ENCODE results near the gene NFAM1.
A peak's percentile ranks its signal among the peaks of the same experiment; 100 is the strongest.

Gene NFAM1

DNA sequence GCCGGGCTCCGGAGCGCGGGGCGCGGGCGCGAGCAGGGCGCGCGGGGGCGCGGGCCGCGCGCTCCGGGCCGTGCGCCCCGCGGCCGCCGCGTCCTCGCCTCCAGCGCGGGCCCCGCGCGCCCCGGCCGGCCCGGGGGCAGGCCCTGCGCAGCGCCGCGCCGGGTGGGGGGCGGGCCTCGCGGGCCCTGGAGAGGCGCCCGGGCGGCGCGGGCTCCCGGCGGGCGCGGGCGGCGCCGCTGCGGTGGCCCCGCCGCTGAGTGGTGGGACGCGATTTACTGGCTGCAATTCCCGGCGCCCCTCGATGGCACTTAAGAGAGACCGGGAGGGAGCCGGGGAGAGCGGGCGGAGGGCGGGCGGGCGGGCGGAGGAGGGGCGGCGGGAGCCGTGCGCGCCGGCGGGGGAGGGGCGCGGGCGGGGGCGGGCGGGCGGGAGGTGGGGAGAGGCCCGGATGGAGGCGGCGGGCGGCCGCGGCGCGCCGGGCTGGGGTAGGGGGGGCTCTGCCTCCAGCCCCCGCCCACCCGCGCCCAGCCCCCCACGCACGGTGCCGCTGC lies 88.6 kb downstream of the NFAM1 start:
- Histone ChIP-seq H3K9ac (no peak overlapping the region), H3K4me2 (no peak overlapping the region), H3K27ac (no peak overlapping the region), H4K20me1 (ENCODE audit: insufficient read depth) (no peaks in the 10 kb centered on the region), H3K36me3 (ENCODE audit: insufficient read depth) (no peaks in the 10 kb centered on the region), H3K4me3 (IDR thresholded peaks at IDR 0.05; ENCODE audit: insufficient read depth, low read depth, low read length) (no peak overlapping the region), H3K79me2 (ENCODE audit: insufficient read depth, low read depth) (no peaks in the 10 kb centered on the region), H2AFZ (ENCODE audit: low read depth) (no peak overlapping the region), H3K27me3 (ENCODE audit: insufficient read depth, low read depth) (no peaks in the 10 kb centered on the region), H3K4me1 (ENCODE audit: low read depth, poor library complexity, severe bottlenecking) (peaks cover 5% of the 10 kb centered on the region)
- TF ChIP-seq, protein P1, sequence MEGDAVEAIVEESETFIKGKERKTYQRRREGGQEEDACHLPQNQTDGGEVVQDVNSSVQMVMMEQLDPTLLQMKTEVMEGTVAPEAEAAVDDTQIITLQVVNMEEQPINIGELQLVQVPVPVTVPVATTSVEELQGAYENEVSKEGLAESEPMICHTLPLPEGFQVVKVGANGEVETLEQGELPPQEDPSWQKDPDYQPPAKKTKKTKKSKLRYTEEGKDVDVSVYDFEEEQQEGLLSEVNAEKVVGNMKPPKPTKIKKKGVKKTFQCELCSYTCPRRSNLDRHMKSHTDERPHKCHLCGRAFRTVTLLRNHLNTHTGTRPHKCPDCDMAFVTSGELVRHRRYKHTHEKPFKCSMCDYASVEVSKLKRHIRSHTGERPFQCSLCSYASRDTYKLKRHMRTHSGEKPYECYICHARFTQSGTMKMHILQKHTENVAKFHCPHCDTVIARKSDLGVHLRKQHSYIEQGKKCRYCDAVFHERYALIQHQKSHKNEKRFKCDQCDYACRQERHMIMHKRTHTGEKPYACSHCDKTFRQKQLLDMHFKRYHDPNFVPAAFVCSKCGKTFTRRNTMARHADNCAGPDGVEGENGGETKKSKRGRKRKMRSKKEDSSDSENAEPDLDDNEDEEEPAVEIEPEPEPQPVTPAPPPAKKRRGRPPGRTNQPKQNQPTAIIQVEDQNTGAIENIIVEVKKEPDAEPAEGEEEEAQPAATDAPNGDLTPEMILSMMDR (conservative IDR thresholded peaks at IDR 0.05; ENCODE audit: low read depth, low read length), result no peak

DNA sequence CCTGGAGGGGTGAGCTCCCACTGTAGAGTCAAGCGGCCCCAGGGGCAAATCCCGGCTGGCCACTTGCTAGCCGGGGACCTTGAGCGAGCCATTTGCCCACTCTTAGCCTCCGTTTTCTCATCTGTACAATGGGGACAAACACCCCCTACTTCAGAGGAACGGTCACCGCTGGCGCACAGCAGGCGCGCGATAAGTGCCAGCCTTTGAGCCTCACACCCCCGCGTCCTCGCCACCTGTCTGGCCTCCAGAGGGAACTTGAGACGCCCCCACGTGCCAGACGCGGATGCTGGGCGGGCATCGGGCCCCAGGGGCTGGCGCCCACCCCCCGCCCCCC lies 89.1 kb downstream of the NFAM1 start:
- TF ChIP-seq, protein P1 (conservative IDR thresholded peaks at IDR 0.05; ENCODE audit: low read depth, low read length), result no peak
- no peaks in the 10 kb centered on the region for H3K27me3 ChIP-seq (ENCODE audit: insufficient read depth, low read depth)

DNA sequence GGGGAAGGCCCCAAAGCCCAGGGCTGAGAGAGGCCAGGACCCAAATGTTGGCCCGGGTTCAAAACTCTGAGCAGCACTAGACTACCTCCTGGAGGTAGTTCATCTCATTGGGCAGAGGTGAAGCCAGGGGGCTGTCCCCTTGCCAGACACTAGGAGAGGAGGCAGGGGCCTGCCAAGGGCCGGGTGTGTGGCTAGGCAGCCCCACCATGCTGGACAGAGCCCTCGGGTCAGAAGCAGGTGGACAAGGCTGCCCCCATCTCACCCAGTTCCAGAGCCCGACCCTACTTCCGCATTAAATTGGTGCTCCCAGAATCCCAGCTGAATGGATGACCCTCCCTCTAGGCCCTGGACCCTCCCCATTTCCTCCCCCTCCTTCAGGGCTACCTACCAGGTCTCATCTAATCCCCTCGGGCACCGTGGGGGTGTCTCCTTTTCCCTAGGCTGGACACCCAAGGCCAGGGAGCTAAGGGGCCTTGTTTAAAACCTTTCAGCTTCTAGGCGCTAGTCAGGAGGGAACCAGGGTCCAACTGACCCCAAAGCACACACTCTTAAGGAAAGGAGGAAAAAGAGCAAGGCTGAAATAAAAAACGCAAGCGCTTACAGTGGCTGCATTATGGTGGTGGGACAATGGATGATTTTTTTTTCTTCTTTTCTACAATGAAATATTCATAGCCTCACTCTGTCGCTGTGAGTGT lies 89.6 kb downstream of the NFAM1 start:
- H3K4me3 ChIP-seq (IDR thresholded peaks at IDR 0.05; ENCODE audit: insufficient read depth, low read depth, low read length), result no peak overlapping the region
- H3K27me3 ChIP-seq (ENCODE audit: insufficient read depth, low read depth), result no peaks in the 10 kb centered on the region
- H2AFZ ChIP-seq (ENCODE audit: low read depth), result no peak overlapping the region
- no peaks in the 10 kb centered on the region for H3K79me2 ChIP-seq (ENCODE audit: insufficient read depth, low read depth)
- no peaks in the 10 kb centered on the region for H4K20me1 ChIP-seq (ENCODE audit: insufficient read depth)
- peaks cover 5% of the 10 kb centered on the region for H3K4me1 ChIP-seq (ENCODE audit: low read depth, poor library complexity, severe bottlenecking)
- H3K36me3 ChIP-seq (ENCODE audit: insufficient read depth), result no peaks in the 10 kb centered on the region
- H3K9ac ChIP-seq, result peak overlapping the region; percentile 15; the same call in 1 of the 2 replicates
- TF ChIP-seq, protein P1 (conservative IDR thresholded peaks at IDR 0.05; ENCODE audit: low read depth, low read length), result no peak
- H3K4me2 ChIP-seq, result peak overlapping the region; percentile 71
- H3K27ac ChIP-seq, result no peak overlapping the region

More for the DNA sequence above, 89.1 kb downstream of the NFAM1 start:
- Histone ChIP-seq H2AFZ (ENCODE audit: low read depth) (no peak overlapping the region), H3K4me3 (IDR thresholded peaks at IDR 0.05; ENCODE audit: insufficient read depth, low read depth, low read length) (no peak overlapping the region), H3K27ac (no peak overlapping the region), H3K4me2 (peak overlapping the region; percentile 71), H4K20me1 (ENCODE audit: insufficient read depth) (no peaks in the 10 kb centered on the region), H3K36me3 (ENCODE audit: insufficient read depth) (no peaks in the 10 kb centered on the region), H3K4me1 (ENCODE audit: low read depth, poor library complexity, severe bottlenecking) (peaks cover 5% of the 10 kb centered on the region), H3K79me2 (ENCODE audit: insufficient read depth, low read depth) (no peaks in the 10 kb centered on the region), H3K9ac (peak overlapping the region; percentile 15; the same call in 1 of the 2 replicates)

DNA sequence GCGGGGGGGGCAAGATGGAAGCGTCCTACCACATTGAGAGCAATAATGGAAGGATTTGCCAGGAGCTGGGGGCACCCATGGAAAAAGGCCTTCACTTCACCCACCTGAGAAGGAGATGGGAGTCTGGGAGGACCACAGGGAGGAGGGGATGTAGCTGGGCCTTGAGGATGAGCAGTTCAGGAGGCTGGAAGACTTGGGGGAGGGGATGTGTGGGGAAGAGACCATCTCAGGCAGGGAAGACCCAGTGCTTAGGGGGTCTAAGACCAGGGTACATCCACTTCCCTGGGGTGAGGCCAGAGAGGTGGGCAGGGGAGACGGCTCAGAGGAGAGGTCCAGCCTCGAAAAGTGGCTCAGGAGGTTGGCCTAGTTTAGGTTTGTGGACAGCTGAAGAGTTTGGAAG lies 90.4 kb downstream of the NFAM1 start:
- TF ChIP-seq, protein P1 (conservative IDR thresholded peaks at IDR 0.05; ENCODE audit: low read depth, low read length), result no peak
- Histone ChIP-seq H4K20me1 (ENCODE audit: insufficient read depth) (no peaks in the 10 kb centered on the region), H3K4me1 (ENCODE audit: low read depth, poor library complexity, severe bottlenecking) (peaks cover 5% of the 10 kb centered on the region), H3K4me3 (IDR thresholded peaks at IDR 0.05; ENCODE audit: insufficient read depth, low read depth, low read length) (no peak overlapping the region), H3K79me2 (ENCODE audit: insufficient read depth, low read depth) (no peaks in the 10 kb centered on the region), H3K27me3 (ENCODE audit: insufficient read depth, low read depth) (no peaks in the 10 kb centered on the region), H3K9ac (no peak overlapping the region), H3K4me2 (no peak overlapping the region), H3K27ac (no peak overlapping the region), H2AFZ (ENCODE audit: low read depth) (no peak overlapping the region), H3K36me3 (ENCODE audit: insufficient read depth) (no peaks in the 10 kb centered on the region)

Measured in KMS-11 (cell line).